COLO668 (cell line): Measurements from ENCODE around the gene REPIN1.

Source experiments
- DNase-seq: peaks from one replicate; lab custom pipeline; 2025; ENCODE audit not compliant: unreplicated experiment; lab: John Stamatoyannopoulos, UW

The REPIN1 gene

GRCh38 chr7:150404805-150405583 is 36.4 kb downstream of the REPIN1 start:
- DNase-seq = peak; percentile 91

GRCh38 chr7:150405584-150406311 is 37.1 kb downstream of the REPIN1 start:
- peak; percentile 52 for DNase-seq

DNA sequence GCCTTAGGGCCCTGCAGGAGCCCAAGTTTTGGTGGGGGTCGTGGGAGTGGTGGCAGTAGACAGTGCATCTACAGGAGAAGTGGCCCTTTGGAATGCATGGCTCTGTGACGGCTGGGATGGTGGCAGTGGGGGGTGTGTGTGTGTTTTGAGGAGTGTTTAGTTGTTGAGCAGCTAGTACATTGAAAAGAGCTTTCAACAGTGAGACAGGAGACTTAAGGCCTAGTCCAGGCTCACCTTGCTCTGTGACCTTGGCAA is 37.6 kb downstream of the REPIN1 start:
- DNase-seq = no peak

- DNase-seq = no peak
These were observed 38.2 kb downstream of the REPIN1 start for GRCh38 chr7:150406567-150407421.

- DNase-seq = no peak
These were observed 39.2 kb downstream of the REPIN1 start for GRCh38 chr7:150407588-150408392.

DNA sequence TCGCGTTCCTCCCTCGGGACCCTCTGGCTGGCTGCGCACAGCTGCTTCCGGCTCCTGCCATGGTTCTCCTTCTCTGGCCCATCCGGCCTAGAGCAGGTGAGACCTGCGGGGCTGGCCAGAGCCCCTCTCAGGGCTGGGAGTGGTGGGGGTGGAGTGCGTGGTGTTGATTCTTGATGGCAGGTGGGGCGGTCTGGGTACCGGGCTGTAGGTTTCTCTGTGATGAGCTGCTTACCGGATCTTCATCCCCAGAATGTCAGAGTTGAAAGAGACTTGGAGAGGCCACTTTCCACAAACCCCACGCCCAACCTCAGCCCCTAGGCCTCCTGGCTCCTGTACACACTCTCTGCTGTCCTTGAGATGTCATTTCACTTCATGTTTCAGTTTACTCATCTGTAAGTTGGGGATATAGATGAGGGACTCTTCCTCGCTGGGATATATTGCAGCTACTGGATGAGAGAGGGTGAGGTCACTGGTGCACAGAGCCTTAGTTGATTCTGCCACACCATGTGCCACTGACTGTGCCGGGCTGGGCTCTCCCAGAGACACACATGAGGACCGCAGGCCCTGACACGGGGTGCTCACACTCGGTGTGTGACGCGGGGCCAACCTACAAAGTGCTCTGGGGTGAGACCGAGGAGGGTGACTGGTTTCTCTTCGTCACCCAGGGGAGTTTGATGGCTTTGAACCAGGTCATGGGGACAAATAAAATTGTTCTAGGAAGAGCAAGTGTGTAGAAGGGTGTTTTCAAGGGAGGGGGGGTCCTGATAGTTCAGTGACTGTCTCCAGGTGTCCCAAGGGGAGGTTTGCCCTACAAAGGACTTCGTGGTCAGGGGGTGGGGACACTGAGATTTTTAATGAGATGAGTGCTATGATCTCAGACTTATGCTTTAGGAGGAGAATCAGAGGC is 40.0 kb downstream of the REPIN1 start:
- no peak for DNase-seq

DNA sequence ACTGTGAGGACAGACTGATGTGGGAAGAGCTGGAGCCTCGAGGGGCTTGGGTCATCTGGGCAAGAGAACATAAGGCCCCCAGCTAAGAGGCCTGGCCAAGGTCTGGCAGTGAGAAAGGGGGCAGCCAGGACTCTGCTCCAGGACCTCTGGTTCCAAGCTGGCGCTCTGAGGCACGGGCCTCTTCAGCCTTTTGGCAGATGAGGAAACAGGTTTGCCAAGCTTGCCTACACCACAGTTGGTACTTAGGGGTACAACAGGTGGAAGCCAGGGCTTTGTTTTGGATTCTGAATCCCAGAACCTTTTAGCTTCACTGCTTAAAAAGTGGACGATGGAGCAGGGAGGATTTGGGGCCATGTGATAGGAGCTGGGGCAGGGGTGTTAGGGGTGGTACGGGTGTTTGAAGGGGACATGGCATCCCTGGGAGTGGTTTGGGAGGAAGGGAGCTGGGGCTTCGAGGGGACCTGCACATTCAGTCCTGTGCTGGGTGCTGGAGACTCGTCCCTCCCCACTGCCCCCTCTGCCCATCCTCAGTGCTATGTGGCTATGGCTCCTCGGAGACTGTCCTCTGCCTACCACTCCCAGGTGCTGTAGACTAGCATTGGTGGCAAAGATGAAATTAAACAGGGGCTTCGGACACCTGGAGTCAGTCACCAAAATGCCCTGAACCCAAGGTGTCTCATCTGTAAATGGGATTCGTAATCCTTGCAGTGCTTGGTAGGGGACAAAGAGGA is 40.8 kb downstream of the REPIN1 start:
- DNase-seq = no peak

- DNase-seq = no peak
These were observed 41.5 kb downstream of the REPIN1 start for GRCh38 chr7:150410131-150410530.

GRCh38 chr7:150410680-150411346 is 42.2 kb downstream of the REPIN1 start:
- no peak for DNase-seq

GRCh38 chr7:150411606-150412005 is 43.0 kb downstream of the REPIN1 start:
- DNase-seq = no peak

GRCh38 chr7:150412016-150412415 is 43.4 kb downstream of the REPIN1 start:
- no peak for DNase-seq

DNA sequence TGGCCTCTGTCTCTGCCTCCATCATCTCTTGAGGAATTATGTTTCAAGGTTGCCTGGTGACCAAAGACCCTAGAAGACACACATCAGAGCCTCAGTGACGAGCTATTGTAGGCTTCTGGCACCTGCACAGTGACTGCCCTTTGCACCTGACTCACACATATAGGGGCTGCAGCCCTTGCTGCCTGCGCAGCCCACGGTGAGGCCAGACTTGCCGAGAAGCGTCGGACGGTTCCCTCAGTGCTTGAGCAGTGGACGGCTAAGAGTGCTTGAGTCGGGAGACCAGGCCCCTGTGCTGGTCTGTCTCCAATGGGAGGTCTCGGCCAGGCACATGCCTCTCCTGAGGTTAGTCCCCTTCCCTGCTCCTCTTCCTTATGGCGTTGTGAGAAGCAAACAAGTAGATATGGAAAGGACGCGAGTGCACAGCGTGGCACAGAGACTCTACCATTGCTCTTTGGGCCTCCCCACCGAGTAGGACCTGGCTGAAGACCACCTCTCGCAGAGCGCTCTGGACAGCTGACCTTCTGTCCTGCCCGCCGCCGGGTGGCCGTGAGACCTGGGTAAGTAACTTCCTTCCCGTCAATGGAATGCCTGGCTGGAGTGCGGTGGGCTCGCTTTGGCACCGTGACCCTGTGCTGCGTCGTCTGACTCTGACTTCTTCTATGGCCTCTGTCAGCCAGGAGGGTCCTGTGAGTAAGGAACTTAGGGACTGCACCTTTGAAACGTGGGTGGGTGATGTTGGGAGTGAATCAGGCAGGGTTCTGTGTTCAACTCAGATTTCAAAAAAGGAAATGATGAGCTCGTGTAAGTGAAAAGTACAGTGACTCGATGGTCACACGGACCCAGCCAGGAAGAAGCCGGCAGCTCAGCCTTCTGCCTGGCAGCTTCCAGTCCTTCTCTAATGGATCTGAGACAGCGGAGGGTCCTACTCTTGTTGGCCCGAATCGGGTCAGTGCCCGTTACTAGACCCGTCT is 44.2 kb downstream of the REPIN1 start:
- DNase-seq = no peak

DNA sequence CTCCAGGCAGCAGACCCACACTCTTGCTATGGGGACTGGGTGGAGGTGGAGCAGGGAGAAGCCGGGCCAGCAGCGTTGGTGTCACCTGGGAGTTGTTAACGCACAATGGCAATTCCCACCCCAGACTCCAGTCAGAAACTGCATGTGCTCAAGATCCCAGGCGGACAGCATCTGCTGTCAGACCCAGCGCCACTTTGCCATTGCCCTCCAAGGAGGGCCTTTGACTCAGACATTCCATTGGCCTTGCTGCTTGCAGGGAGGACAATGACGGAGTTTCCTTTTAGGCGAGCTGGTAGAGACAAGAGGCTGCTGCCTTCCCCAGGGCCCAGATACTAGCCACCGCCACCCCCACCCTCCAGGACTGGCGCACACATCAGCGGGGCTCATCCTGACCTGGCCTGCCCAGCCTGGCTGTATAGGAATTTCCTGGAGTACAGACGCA is 45.0 kb downstream of the REPIN1 start:
- DNase-seq = no peak

- DNase-seq = no peak
These were observed 46.8 kb downstream of the REPIN1 start for GRCh38 chr7:150415161-150416153.

GRCh38 chr7:150417239-150417638 is 48.6 kb downstream of the REPIN1 start:
- no peak for DNase-seq

- no peak for DNase-seq
These were observed 49.2 kb downstream of the REPIN1 start for GRCh38 chr7:150417863-150418262.
